ENCODE results near the gene CROCC. TPM values are rescaled to one million over a fixed set of nuclear protein-coding genes. Genes with fewer than 3 reads are reported as not detected.

The CROCC gene
- total RNA-seq, 1 donor from 2014 or later = 11.8 TPM

Other genes with a start within 250 kb of the CROCC start
- 1,159 TPM for gene RNU1-4, start 181.4 kb upstream of the CROCC start, total RNA-seq
- gene RNU1-2, start 26.0 kb upstream of the CROCC start, total RNA-seq = 1,159 TPM
- 0.45 TPM for gene MFAP2, start 58.7 kb downstream of the CROCC start, total RNA-seq
- 10.3 TPM for gene ATP13A2, start 90.0 kb downstream of the CROCC start, total RNA-seq
- 140 TPM for gene SDHB, start 132.1 kb downstream of the CROCC start, total RNA-seq
- gene PADI2, start 197.5 kb downstream of the CROCC start, total RNA-seq = 0.40 TPM